WTC11 (cell line): ENCODE results near the gene SOX4.

Experiments
- E2F5 ChIP-seq: sonication (generic); formaldehyde crosslinking; IDR thresholded peaks from 2 replicates; pipeline ENCODE4 v1.8.1; 2022; ENCODE audit warnings: mild to moderate bottlenecking, moderate library complexity, missing genetic modification reagents
- ELF4 ChIP-seq: sonication (generic); formaldehyde crosslinking; IDR thresholded peaks from 2 replicates; pipeline ENCODE4 v1.8.1; 2022; ENCODE audit warnings: low read depth, mild to moderate bottlenecking, moderate library complexity, missing genetic modification reagents
- KAT7 ChIP-seq: sonication (generic); formaldehyde crosslinking; IDR thresholded peaks from 2 replicates; pipeline ENCODE4 v1.8.1; 2023; ENCODE audit warnings: missing genetic modification reagents, mild to moderate bottlenecking, borderline replicate concordance
- TEAD4 ChIP-seq: sonication (generic); formaldehyde crosslinking; IDR thresholded peaks from 2 replicates; pipeline ENCODE4 v1.8.0; 2022; ENCODE audit warnings: mild to moderate bottlenecking, missing genetic modification reagents
- TF ChIP-seq, protein P1 (sequence below): sonication (generic); formaldehyde crosslinking; IDR thresholded peaks from 2 replicates; pipeline ENCODE4 v1.8.1; 2022; ENCODE audit warnings: mild to moderate bottlenecking, missing genetic modification reagents, moderate library complexity, borderline replicate concordance
- TF ChIP-seq, protein P2 (sequence below): fragments of 200-600 bp; IDR thresholded peaks from 2 replicates; pipeline ENCODE4 v1.8.0; 2022; ENCODE audit warnings: antibody characterized with exemption
- TF ChIP-seq, protein P3 (sequence below): sonication (generic); formaldehyde crosslinking; IDR thresholded peaks from 2 replicates; pipeline ENCODE4 v1.8.1; 2023; ENCODE audit warnings: mild to moderate bottlenecking, missing genetic modification reagents, borderline replicate concordance
- TF ChIP-seq, protein P4 (sequence below): sonication (generic); formaldehyde crosslinking; IDR thresholded peaks from 2 replicates; pipeline ENCODE4 v1.8.0; 2023; ENCODE audit warnings: missing genetic modification reagents

DNA sequence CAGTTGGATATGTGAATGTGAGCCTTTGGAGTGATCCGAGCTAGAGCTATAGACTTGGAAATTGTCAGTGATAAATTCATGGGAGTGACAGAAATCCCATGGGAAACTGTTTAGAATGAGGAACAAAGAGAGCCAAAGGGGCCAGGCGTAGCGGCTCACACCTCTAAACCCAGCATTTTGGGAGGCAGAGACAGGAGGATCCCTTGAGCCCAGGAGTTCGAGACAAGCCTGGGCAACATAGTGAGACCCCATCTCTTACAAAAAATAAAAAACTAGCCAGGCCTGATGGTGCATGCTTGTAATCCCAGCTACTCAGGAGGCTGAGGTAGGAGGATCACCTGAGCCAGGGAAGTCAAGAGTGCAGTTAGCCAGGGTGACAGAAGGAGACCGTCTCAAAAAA lies 39.3 kb upstream of the SOX4 start:
- TF ChIP-seq, protein P1, sequence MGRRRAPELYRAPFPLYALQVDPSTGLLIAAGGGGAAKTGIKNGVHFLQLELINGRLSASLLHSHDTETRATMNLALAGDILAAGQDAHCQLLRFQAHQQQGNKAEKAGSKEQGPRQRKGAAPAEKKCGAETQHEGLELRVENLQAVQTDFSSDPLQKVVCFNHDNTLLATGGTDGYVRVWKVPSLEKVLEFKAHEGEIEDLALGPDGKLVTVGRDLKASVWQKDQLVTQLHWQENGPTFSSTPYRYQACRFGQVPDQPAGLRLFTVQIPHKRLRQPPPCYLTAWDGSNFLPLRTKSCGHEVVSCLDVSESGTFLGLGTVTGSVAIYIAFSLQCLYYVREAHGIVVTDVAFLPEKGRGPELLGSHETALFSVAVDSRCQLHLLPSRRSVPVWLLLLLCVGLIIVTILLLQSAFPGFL (CRISPR knock-in tag), result no peak
- TF ChIP-seq KAT7 (CRISPR knock-in tag) (no peak), ELF4 (no peak), TEAD4 (no peak), E2F5 (CRISPR knock-in tag) (no peak)
- TF ChIP-seq, protein P2, sequence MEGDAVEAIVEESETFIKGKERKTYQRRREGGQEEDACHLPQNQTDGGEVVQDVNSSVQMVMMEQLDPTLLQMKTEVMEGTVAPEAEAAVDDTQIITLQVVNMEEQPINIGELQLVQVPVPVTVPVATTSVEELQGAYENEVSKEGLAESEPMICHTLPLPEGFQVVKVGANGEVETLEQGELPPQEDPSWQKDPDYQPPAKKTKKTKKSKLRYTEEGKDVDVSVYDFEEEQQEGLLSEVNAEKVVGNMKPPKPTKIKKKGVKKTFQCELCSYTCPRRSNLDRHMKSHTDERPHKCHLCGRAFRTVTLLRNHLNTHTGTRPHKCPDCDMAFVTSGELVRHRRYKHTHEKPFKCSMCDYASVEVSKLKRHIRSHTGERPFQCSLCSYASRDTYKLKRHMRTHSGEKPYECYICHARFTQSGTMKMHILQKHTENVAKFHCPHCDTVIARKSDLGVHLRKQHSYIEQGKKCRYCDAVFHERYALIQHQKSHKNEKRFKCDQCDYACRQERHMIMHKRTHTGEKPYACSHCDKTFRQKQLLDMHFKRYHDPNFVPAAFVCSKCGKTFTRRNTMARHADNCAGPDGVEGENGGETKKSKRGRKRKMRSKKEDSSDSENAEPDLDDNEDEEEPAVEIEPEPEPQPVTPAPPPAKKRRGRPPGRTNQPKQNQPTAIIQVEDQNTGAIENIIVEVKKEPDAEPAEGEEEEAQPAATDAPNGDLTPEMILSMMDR, result no peak
- TF ChIP-seq, protein P3, sequence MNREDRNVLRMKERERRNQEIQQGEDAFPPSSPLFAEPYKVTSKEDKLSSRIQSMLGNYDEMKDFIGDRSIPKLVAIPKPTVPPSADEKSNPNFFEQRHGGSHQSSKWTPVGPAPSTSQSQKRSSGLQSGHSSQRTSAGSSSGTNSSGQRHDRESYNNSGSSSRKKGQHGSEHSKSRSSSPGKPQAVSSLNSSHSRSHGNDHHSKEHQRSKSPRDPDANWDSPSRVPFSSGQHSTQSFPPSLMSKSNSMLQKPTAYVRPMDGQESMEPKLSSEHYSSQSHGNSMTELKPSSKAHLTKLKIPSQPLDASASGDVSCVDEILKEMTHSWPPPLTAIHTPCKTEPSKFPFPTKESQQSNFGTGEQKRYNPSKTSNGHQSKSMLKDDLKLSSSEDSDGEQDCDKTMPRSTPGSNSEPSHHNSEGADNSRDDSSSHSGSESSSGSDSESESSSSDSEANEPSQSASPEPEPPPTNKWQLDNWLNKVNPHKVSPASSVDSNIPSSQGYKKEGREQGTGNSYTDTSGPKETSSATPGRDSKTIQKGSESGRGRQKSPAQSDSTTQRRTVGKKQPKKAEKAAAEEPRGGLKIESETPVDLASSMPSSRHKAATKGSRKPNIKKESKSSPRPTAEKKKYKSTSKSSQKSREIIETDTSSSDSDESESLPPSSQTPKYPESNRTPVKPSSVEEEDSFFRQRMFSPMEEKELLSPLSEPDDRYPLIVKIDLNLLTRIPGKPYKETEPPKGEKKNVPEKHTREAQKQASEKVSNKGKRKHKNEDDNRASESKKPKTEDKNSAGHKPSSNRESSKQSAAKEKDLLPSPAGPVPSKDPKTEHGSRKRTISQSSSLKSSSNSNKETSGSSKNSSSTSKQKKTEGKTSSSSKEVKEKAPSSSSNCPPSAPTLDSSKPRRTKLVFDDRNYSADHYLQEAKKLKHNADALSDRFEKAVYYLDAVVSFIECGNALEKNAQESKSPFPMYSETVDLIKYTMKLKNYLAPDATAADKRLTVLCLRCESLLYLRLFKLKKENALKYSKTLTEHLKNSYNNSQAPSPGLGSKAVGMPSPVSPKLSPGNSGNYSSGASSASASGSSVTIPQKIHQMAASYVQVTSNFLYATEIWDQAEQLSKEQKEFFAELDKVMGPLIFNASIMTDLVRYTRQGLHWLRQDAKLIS (CRISPR knock-in tag), result no peak
- TF ChIP-seq, protein P4, sequence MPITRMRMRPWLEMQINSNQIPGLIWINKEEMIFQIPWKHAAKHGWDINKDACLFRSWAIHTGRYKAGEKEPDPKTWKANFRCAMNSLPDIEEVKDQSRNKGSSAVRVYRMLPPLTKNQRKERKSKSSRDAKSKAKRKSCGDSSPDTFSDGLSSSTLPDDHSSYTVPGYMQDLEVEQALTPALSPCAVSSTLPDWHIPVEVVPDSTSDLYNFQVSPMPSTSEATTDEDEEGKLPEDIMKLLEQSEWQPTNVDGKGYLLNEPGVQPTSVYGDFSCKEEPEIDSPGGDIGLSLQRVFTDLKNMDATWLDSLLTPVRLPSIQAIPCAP (CRISPR knock-in tag), result no peak
